ENCODE measurements around the gene BRSK2. TPM values are rescaled to one million over a fixed set of nuclear protein-coding genes. Genes with fewer than 3 reads are reported as not detected.

BRSK2 gene
- total and polyA plus RNA-seq, 2 of the 4 experiments (the other 2 are of a cell fraction): 0.18 to 0.62 TPM

DNA sequence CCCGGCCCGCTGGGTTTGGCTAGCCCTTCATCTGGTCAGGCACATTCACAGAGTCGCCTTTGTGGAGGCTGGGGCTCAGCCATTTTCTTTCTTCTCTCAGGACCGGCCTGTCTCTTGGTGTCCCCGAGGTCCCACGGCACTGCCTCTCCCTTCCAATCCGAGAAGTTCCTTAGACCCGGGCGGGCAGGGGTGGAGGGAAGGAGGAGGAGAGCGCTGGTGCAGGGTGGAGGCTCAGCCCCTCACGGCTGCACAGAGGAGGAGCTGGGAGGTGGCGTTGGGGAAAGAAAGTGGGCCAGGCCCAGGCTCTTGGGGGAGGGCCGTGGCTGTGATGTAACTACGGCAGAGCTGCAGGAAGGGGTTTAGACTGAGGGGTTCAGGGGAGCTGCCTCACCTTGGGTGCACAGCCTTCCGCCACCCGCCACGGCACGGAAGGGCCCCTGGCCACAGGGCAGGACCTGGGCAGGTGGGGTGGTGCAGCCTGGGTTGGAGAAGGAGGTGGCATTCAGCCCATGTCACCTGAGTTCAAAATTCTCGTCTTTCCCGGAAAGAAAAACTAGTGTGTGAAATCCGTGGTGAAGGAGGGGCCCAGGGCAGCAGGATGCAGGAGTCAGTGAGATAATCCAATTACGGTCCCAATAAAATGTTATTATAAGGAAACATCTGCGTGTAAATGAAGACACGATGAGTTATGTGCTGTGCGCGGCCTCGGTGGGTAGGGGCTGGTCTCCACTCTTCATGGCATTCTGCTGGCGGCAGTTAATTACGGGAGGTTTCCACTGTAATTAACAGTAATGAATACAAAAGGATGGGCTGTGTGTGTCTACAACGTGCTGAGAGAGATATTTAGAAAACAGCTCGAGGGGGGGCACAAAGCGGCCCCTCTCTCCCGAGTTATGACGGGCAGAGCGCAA, 1.7 kb downstream of the BRSK2 start (continued):
- no peak for TF ChIP-seq FOS (IDR thresholded peaks at IDR 0.05; ENCODE audit: low read depth, low read length)

DNA sequence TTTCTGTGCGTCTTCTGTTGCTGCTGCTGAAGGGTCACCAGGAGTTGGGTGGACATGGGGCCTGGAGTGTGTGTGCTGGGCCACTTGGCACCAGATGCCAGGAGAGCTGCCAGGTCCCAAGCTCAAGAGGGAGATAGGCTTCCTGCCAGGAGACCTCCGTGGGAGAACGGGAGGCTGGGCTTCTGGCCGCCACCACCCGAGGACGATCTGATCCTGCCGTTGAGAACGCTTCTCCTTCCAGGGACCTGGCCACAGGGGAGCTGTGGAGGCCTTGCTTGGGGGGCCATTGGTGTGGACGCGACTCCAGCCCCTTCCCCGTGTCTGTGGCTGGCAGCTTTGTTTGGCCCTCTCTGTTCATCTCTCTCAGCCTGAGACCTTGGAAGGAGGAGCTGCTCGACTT, 2.4 kb downstream of the BRSK2 start:
- no peak overlapping the region for H2BK15ac ChIP-seq (ENCODE audit: low read depth, low read length)
- dilution Hi-C loops (cut with HindIII; ENCODE audit: low sequenced_read_pairs, unreplicated experiment): no loop called here
- no TSS peak for BruUV-seq (replicated peaks)
- TF ChIP-seq CEBPB (IDR thresholded peaks at IDR 0.05; ENCODE audit: low read depth, low read length) (no peak), BHLHE40 (IDR thresholded peaks at IDR 0.05; ENCODE audit: low read depth, low read length) (no peak), SMC3 (IDR thresholded peaks at IDR 0.05; ENCODE audit: low read depth, low read length) (no peak), CHD1 (IDR thresholded peaks at IDR 0.05; ENCODE audit: low read depth, low read length) (no peak), MAZ (IDR thresholded peaks at IDR 0.05; ENCODE audit: borderline replicate concordance, low read depth, low read length) (no peak), MAFK (IDR thresholded peaks at IDR 0.05; ENCODE audit: low read depth, low read length) (no peak), RCOR1 (IDR thresholded peaks at IDR 0.05; ENCODE audit: insufficient replicate concordance, low read length) (no peak), RAD21 (IDR thresholded peaks at IDR 0.05; ENCODE audit: low read length) (no peak)
- TF ChIP-seq, protein P1, sequence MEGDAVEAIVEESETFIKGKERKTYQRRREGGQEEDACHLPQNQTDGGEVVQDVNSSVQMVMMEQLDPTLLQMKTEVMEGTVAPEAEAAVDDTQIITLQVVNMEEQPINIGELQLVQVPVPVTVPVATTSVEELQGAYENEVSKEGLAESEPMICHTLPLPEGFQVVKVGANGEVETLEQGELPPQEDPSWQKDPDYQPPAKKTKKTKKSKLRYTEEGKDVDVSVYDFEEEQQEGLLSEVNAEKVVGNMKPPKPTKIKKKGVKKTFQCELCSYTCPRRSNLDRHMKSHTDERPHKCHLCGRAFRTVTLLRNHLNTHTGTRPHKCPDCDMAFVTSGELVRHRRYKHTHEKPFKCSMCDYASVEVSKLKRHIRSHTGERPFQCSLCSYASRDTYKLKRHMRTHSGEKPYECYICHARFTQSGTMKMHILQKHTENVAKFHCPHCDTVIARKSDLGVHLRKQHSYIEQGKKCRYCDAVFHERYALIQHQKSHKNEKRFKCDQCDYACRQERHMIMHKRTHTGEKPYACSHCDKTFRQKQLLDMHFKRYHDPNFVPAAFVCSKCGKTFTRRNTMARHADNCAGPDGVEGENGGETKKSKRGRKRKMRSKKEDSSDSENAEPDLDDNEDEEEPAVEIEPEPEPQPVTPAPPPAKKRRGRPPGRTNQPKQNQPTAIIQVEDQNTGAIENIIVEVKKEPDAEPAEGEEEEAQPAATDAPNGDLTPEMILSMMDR (conservative IDR thresholded peaks at IDR 0.05; ENCODE audit: low read depth, low read length): no peak
- TF ChIP-seq, protein P2, sequence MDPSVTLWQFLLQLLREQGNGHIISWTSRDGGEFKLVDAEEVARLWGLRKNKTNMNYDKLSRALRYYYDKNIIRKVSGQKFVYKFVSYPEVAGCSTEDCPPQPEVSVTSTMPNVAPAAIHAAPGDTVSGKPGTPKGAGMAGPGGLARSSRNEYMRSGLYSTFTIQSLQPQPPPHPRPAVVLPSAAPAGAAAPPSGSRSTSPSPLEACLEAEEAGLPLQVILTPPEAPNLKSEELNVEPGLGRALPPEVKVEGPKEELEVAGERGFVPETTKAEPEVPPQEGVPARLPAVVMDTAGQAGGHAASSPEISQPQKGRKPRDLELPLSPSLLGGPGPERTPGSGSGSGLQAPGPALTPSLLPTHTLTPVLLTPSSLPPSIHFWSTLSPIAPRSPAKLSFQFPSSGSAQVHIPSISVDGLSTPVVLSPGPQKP (IDR thresholded peaks at IDR 0.05; ENCODE audit: borderline replicate concordance, low read depth, low read length): no peak
- TF ChIP-seq, protein P3, sequence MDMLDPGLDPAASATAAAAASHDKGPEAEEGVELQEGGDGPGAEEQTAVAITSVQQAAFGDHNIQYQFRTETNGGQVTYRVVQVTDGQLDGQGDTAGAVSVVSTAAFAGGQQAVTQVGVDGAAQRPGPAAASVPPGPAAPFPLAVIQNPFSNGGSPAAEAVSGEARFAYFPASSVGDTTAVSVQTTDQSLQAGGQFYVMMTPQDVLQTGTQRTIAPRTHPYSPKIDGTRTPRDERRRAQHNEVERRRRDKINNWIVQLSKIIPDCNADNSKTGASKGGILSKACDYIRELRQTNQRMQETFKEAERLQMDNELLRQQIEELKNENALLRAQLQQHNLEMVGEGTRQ (IDR thresholded peaks at IDR 0.05; ENCODE audit: low read depth, low read length): no peak

More for the DNA sequence above, 2.4 kb downstream of the BRSK2 start:
- H4K5ac ChIP-seq (ENCODE audit: low read depth, low read length): no peak overlapping the region
- H2BK5ac ChIP-seq (ENCODE audit: low read depth, low read length, poor library complexity, severe bottlenecking): no peak overlapping the region
- ChIA-PET POLR2A (ENCODE audit: unreplicated experiment) (no interaction called here), CTCF (no interaction called here)
- no peak overlapping the region for H3K27ac ChIP-seq (ENCODE audit: insufficient read depth, low read length)
- no peaks in the 10 kb centered on the region for H3K36me3 ChIP-seq (ENCODE audit: control insufficient read depth, insufficient read depth, low read length)
- 53% methylated on average over 9 of the region's 12 CpGs; no CpG with 5 or more reads in 1 of the 2 experiments for WGBS, 2 experiments (ENCODE audit: extremely low coverage in 2 of 2, insufficient read length in 1 of 2)
- H2BK120ac ChIP-seq (ENCODE audit: low read depth, low read length): no peak overlapping the region
- H2AK9ac ChIP-seq (replicated peaks; ENCODE audit: low read depth, low read length, poor library complexity): no peak overlapping the region
- no peak overlapping the region for H3K4me2 ChIP-seq (ENCODE audit: low read depth, low read length)
- H2AK5ac ChIP-seq (ENCODE audit: low read depth, low read length): no peak overlapping the region
- no peak overlapping the region for H3K14ac ChIP-seq (replicated peaks; ENCODE audit: low read depth, low read length)
- H3K9ac ChIP-seq (ENCODE audit: low read depth, low read length): no peak overlapping the region
- H2BK20ac ChIP-seq (ENCODE audit: low read depth, low read length): no peak overlapping the region
- H3K23ac ChIP-seq (ENCODE audit: low read depth, low read length): no peak overlapping the region
- no peak overlapping the region for H3K18ac ChIP-seq (ENCODE audit: low read depth, low read length)
- no peaks in the 10 kb centered on the region; the same call in 1 of the 2 replicates for H4K20me1 ChIP-seq (ENCODE audit: insufficient read depth, low read length)
- no peaks in the 10 kb centered on the region for H3K79me1 ChIP-seq (ENCODE audit: low read depth in 1 of 2, low read length in 2 of 2)
- no peak overlapping the region for H3K56ac ChIP-seq (ENCODE audit: extremely low read depth, insufficient read depth, low read length)
- H3K4ac ChIP-seq (ENCODE audit: low read depth, low read length): no peak overlapping the region
- H3K4me3 ChIP-seq (ENCODE audit: insufficient read depth, low read depth, low read length): no peak overlapping the region
- H3K9me3 ChIP-seq (ENCODE audit: control insufficient read depth, insufficient read depth, low read length): no peaks in the 10 kb centered on the region
- H4K8ac ChIP-seq (ENCODE audit: low read depth in 2 of 2, low read length in 2 of 2): no peak overlapping the region
- no peaks in the 10 kb centered on the region for H3K9me1 ChIP-seq (ENCODE audit: insufficient read depth, low read length)
- in situ Hi-C loops (cut with MboI; ENCODE audit: low sequenced_read_pairs): no loop called here
- intact Hi-C loops (cut with micrococcal nuclease): no loop called here
- no peak overlapping the region for H2AFZ ChIP-seq (replicated peaks; ENCODE audit: low read length, poor library complexity)
- no peak overlapping the region for H4K91ac ChIP-seq (ENCODE audit: insufficient read depth, low read depth, low read length)
- no peak for ATAC-seq (ENCODE audit: low read depth)
- H3K4me1 ChIP-seq (ENCODE audit: control insufficient read depth, insufficient read depth, low read length): no peaks in the 10 kb centered on the region; the same call in 1 of the 2 replicates
- DNase-seq: no peak
- H3K27me3 ChIP-seq (ENCODE audit: control insufficient read depth, insufficient read depth, low read length): peaks cover 22% of the 10 kb centered on the region

Measured in IMR-90 (cell line).